GM20000 (cell line): ENCODE results near the gene RNASE4.
"Not testable (repeated sequence)": the region's sequence is repeated elsewhere in the genome, so short reads cannot be mapped to it uniquely, and the experiment has no call there.

Source experiments
- DNase-seq: peaks from one replicate; pipeline ENCODE4 v3.0.0; 2012; ENCODE audit warnings: low spot score
- CTCF ChIP-seq: IDR thresholded peaks from 2 replicates; pipeline ENCODE4 v1.5.1; 2012; ENCODE audit warnings: mild to moderate bottlenecking, control low read depth; ENCODE audit errors: extremely low read depth, missing control alignments

The RNASE4 gene

GRCh38 chr14:20733684-20734429 is 49.5 kb downstream of the RNASE4 start:
- DNase-seq = no peak
- no peak for TF ChIP-seq CTCF

- TF ChIP-seq CTCF = no peak
- DNase-seq = no peak
These were observed 50.1 kb downstream of the RNASE4 start for GRCh38 chr14:20734430-20734806.

- DNase-seq = not testable (repeated sequence)
These were observed 53.9 kb downstream of the RNASE4 start for GRCh38 chr14:20738292-20738691.

- no peak for DNase-seq
- no peak for TF ChIP-seq CTCF
These were observed 57.8 kb downstream of the RNASE4 start for GRCh38 chr14:20742132-20742531.

GRCh38 chr14:20743556-20743955 is 59.2 kb downstream of the RNASE4 start:
- DNase-seq = no peak
- no peak for TF ChIP-seq CTCF

GRCh38 chr14:20745571-20746358 is 61.4 kb downstream of the RNASE4 start, which contains the start of gene EDDM3A:
Gene EDDM3A (plus strand): TSS chr14:20745887. CDS start chr14:20747581, 1,694 bp downstream.
- no peak for TF ChIP-seq CTCF

GRCh38 chr14:20746566-20746965 is 62.2 kb downstream of the RNASE4 start:
- no peak for DNase-seq
- TF ChIP-seq CTCF = no peak

More at GRCh38 chr14:20745571-20746358, 61.4 kb downstream of the RNASE4 start, which contains the start of gene EDDM3A:
- no peak for DNase-seq

GRCh38 chr14:20748439-20748838 is 64.1 kb downstream of the RNASE4 start:
- no peak for TF ChIP-seq CTCF
- no peak for DNase-seq
